Suppressor macrophage treated with lipopolysaccharide for 4 hours (primary cell): ENCODE data around the gene CITED4.
"Not testable (repeated sequence)": the region's sequence is repeated elsewhere in the genome, so short reads cannot be mapped to it uniquely, and the experiment has no call there.

Experiments used
- DNase-seq: peaks from one replicate; pipeline ENCODE4 v3.0.0-alpha.2; 2020

Gene CITED4, protein sequence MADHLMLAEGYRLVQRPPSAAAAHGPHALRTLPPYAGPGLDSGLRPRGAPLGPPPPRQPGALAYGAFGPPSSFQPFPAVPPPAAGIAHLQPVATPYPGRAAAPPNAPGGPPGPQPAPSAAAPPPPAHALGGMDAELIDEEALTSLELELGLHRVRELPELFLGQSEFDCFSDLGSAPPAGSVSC

DNA sequence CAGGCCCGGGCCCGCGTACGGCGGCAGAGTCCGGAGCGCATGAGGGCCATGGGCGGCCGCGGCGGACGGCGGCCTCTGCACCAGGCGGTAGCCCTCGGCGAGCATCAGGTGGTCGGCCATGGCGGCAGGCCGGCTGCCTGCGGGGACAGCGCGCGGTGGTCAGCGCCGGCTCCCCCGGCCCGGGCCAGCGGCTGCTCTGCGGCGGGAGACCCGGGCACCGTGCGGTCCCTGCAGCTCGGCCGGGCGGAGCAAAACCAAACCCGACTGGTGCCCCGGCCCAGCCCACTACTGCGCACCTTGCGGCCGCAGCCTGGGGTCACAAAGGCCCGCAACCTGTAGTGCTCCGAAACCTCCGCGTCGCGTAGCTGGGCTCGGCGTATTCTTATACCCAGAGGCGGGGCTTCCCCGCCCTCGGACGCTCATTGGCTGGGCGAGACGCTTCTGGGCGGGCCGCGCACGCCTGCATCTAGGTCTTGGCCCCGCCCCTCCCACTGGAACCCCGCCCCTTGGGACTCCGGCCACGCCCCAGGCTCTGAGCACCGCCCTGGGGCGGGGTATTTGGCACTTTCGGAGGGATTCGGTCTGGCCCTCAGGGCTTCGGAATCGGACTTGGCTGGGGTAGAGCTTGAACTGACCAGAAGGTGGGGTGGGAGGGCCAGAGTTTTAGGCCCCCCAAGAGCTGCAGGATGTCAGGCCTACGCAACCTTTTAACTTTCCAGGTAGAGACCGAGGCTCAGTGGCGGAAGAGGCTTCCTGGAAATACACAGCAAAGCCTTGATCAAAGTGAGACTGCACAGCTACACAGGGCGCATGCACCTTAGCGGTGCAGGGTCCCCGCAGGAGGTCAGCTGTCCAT is at the start of gene CITED4:
Gene CITED4, minus strand, starts transcription at position 356 of the 856 bp plus-strand sequence. Its CDS starts 236 bp downstream, at position 120.
- DNase-seq, result peak; percentile 98

DNA sequence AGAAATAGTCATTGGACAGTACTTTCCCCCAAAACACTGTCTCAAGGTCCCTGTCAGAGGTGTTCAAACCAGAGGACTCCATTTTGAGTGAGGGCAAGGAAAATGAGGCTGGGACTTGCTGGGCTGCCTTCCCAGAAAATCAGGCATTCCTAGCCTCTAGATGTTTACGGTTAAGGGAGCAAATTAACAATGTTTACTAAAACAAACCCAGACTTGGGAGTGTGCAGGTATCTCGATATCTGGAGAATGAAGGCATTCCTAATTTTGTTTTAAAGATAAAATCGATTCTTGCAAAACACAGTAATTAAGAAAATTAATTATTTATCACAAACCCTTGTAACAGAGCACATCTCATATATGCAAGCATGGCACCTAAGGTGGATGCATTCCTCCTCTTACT is 48.9 kb upstream of the CITED4 start:
- DNase-seq, result no peak

DNA sequence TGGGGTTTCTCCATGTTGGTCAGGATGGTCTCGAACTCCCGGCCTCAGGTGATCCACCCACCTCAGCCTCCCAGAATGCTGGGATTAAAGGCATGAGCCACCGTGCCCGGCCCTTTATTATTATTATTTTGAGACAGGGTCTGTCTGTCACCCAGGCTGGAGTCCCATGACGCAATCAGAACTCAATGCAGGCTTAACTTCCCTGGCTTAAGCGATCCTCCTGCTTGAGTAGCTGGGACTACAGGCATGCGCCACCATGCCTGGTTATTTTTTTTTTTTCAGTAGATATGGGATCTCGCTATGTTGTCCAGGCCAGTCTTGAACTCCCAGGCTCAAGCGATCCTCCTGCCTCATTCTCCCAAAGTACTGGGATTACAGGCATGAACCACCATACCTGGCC is 47.1 kb upstream of the CITED4 start:
- DNase-seq, result no peak

- DNase-seq, result no peak
These were observed 46.2 kb upstream of the CITED4 start for GRCh38 chr1:40908350-40908749.

DNA sequence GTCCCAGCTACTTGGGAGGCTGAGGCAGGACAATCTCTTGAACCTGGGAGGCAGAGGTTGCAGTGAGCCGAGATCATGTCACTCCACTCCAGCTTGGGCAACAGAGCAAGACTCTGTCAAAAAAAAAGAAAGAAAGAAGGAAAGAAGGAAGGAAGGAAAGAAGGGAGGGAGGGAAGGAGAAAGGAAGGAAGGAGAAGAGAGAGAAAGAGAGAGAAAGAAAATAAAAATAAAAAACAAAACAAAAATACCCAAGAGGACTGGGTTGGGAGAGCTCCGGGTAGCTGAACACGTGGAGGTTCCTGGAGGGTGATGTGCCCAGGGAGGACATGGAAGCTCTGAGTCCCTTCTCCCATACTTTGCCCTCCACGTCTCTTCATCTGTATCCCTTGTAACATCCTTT is 45.7 kb upstream of the CITED4 start:
- no peak for DNase-seq

GRCh38 chr1:40906781-40907400 is 44.7 kb upstream of the CITED4 start:
- no peak for DNase-seq

GRCh38 chr1:40905061-40905460 is 42.9 kb upstream of the CITED4 start:
- DNase-seq, result peak; percentile 64

- DNase-seq, result no peak
These were observed 40.9 kb upstream of the CITED4 start for GRCh38 chr1:40903106-40903505.

DNA sequence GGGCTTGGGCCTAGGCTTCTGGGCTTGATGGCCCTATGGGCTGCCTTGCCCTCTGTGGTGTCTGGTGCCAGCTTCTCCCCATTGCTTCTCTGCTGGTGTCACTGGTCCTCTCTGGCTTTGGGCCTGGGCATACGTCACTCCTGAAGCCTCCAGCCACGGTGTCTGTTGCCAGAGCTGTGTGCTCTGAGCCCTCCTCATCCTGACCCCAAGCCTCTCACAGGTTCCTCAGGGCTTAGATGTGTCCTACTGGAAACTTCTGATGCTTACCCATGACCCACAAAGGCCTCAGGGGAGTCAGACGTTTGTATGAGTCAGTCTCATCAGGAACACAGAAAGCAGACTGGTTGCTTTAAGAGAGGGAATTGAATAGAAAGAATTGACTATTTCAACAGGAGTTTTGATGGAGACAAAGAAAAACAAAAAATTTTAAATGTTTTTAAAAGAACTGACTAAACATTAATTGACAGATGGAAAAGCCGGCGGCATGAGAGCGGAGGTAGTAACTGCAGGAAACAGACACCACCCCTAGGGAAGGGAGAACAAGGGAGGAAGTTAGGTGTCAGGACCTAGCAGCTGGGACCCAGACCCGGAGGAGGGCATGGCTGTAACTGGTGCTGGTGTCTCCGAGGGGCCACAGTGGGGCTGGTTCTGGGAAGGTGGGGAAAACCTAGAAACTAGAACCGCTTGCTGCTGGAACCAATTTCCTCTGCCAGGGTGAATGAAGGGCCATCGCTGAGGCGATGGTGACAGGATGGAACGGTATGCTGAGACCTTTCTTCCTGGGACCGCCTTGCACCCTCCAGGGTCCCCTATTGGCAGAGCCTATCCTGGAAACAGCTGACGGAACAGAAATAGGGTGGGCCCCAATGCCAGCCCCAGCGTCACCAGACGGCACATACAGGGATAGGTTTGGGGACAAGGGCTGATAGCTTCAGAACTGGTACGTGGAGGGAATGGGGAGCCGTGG is 40.0 kb upstream of the CITED4 start:
- no peak for DNase-seq

DNA sequence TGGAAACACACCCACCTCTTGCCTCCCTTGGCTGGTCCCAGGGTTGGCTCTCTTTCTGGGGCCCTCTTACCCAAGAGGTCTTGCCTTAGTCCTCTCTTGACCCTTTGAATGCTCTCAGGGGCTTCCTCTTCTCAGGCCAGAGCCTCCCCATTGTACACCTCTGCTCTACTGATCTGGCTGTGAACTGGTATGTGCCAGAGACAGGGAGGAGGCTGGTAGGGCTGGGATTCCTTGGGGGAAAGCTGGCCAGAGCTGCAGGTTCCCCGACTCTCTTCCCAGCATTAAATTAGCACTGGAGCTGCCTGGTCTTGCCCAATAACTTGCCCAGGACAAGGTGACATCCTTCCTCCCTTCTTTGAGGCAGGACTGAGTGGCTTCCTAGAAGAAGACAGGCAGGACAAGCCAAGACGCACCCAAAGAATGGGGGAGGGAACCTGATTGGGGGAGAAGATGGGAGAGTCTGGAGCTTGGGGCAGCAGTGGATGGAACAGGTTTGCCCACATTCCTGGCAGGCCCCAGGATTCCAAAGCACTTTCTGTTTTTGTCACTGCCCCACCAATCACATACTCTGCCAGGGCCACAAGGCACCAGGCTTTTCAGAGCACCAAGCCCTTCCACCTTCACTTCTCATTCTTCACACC is 37.2 kb upstream of the CITED4 start:
- DNase-seq, result no peak

DNA sequence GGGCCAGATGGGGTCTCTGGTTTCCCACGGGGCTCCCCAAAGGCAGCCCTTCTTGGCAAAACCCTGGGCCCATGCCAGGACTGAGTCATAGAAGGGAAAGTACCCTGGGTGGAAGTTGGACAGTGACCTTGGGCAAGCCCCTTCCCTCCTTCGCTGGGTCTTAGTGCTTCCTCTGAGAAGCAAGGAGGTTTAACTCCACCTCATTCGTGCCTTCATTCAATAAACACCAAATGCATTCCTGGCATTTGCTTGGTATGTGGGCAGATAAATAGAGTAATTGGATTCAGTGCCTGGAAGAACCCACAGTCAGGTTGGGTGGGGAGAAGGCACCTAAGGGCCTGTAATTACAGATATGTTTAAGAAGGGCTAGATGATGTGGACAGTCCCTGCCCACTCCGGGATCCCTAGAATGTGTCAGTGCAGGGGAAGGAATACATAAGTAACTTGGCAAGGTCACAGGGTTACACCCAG is 36.3 kb upstream of the CITED4 start:
- DNase-seq, result peak; percentile 83

- DNase-seq, result no peak
These were observed 35.4 kb upstream of the CITED4 start for GRCh38 chr1:40897513-40897912.

DNA sequence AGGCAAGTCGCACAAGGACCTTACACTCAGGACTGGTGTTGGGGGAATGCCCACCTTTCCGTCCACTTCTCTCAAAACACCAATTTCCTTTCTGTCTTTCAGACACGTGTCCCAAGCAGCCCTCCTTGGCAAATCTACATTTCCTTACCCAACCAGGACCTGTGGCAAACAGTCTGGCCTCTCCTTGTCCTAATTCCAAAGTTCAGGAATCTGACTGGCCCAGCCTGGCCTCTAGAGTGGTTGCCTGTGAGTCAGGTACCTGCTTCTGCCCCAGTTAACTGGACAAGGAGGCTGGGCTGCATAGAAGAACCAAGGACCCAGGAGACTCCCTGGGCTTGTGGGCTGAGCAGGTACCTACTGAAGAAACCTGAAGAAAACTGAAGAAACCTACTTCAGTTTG is 34.3 kb upstream of the CITED4 start:
- DNase-seq, result no peak

GRCh38 chr1:40895601-40896000 is 33.4 kb upstream of the CITED4 start:
- DNase-seq, result no peak

- DNase-seq, result not testable (repeated sequence)
These were observed 32.7 kb upstream of the CITED4 start for GRCh38 chr1:40894858-40895257.

GRCh38 chr1:40894455-40894854 is 32.3 kb upstream of the CITED4 start:
- no peak for DNase-seq

DNA sequence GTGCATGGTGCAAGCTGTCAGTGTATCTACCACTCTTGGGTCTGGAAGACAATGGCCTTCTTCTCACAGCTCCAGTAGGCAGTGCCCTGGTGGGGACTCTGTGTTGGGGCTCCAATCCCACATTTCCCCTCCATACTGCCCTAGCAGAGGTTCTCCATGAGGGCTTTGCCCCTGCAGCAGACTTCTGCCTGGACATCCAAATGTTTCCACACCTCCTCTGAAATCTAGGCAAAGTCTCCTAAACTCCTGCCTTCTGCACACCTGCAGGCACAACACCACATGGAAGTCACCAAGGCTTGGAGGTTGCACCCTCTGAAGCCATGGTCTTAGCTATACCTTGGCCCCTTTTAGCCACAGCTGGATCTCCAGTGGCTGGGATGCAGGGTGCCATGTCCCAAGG is 31.8 kb upstream of the CITED4 start:
- no peak for DNase-seq

- no peak for DNase-seq
These were observed 30.2 kb upstream of the CITED4 start for GRCh38 chr1:40892354-40892753.

GRCh38 chr1:40890771-40891170 is 28.6 kb upstream of the CITED4 start:
- no peak for DNase-seq

GRCh38 chr1:40887652-40888051 is 25.5 kb upstream of the CITED4 start:
- no peak for DNase-seq

GRCh38 chr1:40887012-40887378 is 24.8 kb upstream of the CITED4 start:
- DNase-seq, result no peak

GRCh38 chr1:40886318-40887011 is 24.3 kb upstream of the CITED4 start:
- no peak for DNase-seq
